Activated CD8-positive, alpha-beta memory T cell treated with anti-CD3 and anti-CD28 coated beads, Interleukin-2, amount 10 ng/mL, durations not matched to agents 7 days and 5 days (primary cell): ENCODE measurements around the gene KSR1. TPM values are rescaled to one million over a fixed set of nuclear protein-coding genes. Genes with fewer than 3 reads are reported as not detected.
"Not testable (repeated sequence)": the region's sequence is repeated elsewhere in the genome, so short reads cannot be mapped to it uniquely, and the experiment has no call there.

ENCODE experiments used
- ATAC-seq: fragments of 150-1000 bp; cut with Tn5 transposase; one replicate; pipeline ENCODE4 v1.10.0; 2021; ENCODE audit warnings: moderate library complexity
- CTCF ChIA-PET: fragments of 350-600 bp; sonication (Branson Sonifier 250); formaldehyde crosslinking; loops from one replicate; lab custom pipeline; 2021; ENCODE audit warnings: antibody characterized with exemption; lab: Charles Lee
- DNase-seq: peaks from one replicate; pipeline ENCODE4 v3.0.0-alpha.2; 2020
- H3K27ac Mint-ChIP-seq: one replicate; pipeline ENCODE4 v1.8.0; 2021; ENCODE audit warnings: mild to moderate bottlenecking, mixed read lengths
- H3K27me3 Mint-ChIP-seq: one replicate; pipeline ENCODE4 v1.8.0; 2021; ENCODE audit warnings: mixed read lengths
- H3K36me3 Mint-ChIP-seq: one replicate; pipeline ENCODE4 v1.8.0; 2021; ENCODE audit warnings: mild to moderate bottlenecking, mixed read lengths
- H3K4me1 Mint-ChIP-seq: one replicate; pipeline ENCODE4 v1.8.0; 2021; ENCODE audit warnings: mixed read lengths
- H3K4me3 Mint-ChIP-seq: one replicate; pipeline ENCODE4 v1.8.0; 2021; ENCODE audit warnings: mild to moderate bottlenecking, moderate library complexity, mixed read lengths
- H3K9me3 Mint-ChIP-seq: one replicate; pipeline ENCODE4 v1.8.0; 2022; ENCODE audit warnings: low read depth, mixed read lengths
- total RNA-seq, 2 experiments: library from RNA; stranded (reverse); gene quantifications; one replicate each; pipeline ENCODE4 v1.2.3, GENCODE V29; 2021

Gene KSR1
- total RNA-seq, 2 experiments from 2014 or later: 56.6 to 70.4 TPM

GRCh38 chr17:27631897-27632725, 175.9 kb downstream of the KSR1 start:
- Mint-ChIP-seq H3K36me3 (peaks cover 30% of the 10 kb centered on the region), H3K27ac (peak overlapping the region; percentile 94), H3K4me1 (peaks cover 70% of the 10 kb centered on the region), H3K27me3 (no peaks in the 10 kb centered on the region), H3K9me3 (no peaks in the 10 kb centered on the region), H3K4me3 (peak overlapping the region; percentile 93)
- CTCF ChIA-PET: interaction anchor here (0.6 to 4.8 kb wide), 13 partner anchors 9 to 395 kb away, joined by 3 to 32 read pairs (median 6); no protein-coding TSS in a partner anchor
- no peak for DNase-seq
- ATAC-seq: no peak

DNA sequence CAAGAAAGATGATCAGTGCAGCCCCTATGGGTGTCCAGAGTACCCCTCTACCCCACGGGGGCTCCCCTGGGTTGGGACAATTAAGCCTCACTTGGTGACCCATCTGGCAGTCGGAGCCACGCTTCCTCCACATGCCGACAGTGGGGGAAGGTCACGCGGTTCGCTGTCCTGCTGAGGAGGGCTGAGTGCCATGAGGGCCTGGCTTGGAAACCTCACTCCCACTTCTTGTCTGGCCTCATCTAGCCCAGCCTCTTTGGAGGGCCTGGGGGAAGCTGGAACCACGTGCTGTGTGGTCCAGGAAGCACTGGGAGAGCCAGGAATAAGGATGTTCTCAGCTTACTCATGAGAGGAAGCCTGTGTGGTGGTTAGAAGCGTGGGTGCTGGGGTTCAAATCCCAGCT, 176.5 kb downstream of the KSR1 start:
- Mint-ChIP-seq H3K36me3 (peaks cover 26% of the 10 kb centered on the region), H3K27ac (peak overlapping the region; percentile 94), H3K4me1 (peaks cover 66% of the 10 kb centered on the region), H3K4me3 (peak overlapping the region; percentile 93)
- not testable (repeated sequence) for ATAC-seq, DNase-seq, H3K27me3 Mint-ChIP-seq, H3K9me3 Mint-ChIP-seq
- CTCF ChIA-PET: interaction anchor here (0.7 to 4.8 kb wide), 12 partner anchors 9 to 33 kb away, joined by 3 to 32 read pairs (median 7); no protein-coding TSS in a partner anchor

DNA sequence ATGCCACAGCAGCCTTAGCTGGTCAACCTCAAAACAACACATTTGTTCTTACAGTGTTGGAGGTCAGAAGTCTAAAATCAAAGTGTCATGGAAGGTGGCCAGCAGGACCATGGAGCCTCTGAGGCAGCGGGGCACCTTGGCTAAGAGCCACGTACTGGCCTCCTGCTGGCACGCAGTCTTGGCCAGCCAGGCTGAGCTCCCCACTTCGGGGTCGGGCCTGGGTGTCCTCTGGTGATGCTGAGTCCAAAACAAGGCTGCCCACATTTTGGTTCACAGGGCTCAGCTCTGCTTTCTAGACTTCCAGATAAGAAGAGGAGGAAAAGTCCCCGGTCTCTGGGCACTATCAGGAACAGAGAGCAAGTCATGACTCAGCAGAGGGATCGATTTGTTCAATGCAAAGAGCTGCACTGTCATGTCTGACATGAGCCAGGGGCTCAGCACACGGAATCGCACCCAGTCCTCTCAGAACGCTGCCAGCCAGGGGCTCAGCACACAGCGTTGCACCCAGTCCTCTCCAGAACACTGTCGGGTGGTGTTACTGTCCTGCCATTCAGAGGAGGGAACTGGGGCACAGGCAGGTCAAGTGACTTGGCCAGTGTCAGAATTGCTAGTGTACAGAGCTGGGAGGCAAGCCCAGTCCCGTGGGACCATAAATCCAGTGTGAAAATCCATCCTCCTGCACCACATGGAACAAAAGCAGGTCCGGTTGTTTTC, 177.2 kb downstream of the KSR1 start:
- Mint-ChIP-seq H3K4me3 (peak overlapping the region; percentile 93), H3K9me3 (no peaks in the 10 kb centered on the region), H3K36me3 (peaks cover 26% of the 10 kb centered on the region), H3K27ac (peak overlapping the region; percentile 43), H3K27me3 (no peaks in the 10 kb centered on the region), H3K4me1 (peaks cover 59% of the 10 kb centered on the region)
- CTCF ChIA-PET: interaction anchor here (0.7 to 4.8 kb wide), 7 partner anchors 13 to 34 kb away, joined by 3 to 25 read pairs (median 8); no protein-coding TSS in a partner anchor
- no peak for ATAC-seq
- no peak for DNase-seq

- H3K36me3 Mint-ChIP-seq: peaks cover 28% of the 10 kb centered on the region
- H3K4me3 Mint-ChIP-seq: no peak overlapping the region
- H3K27me3 Mint-ChIP-seq: no peaks in the 10 kb centered on the region
- no peaks in the 10 kb centered on the region for H3K9me3 Mint-ChIP-seq
- peaks cover 55% of the 10 kb centered on the region for H3K4me1 Mint-ChIP-seq
- DNase-seq (no peak), ATAC-seq (no peak)
- CTCF ChIA-PET: interaction anchor here (1.1 to 4.8 kb wide), 4 partner anchors 17 to 34 kb away, joined by 3 to 25 read pairs (median 8); no protein-coding TSS in a partner anchor
- H3K27ac Mint-ChIP-seq: no peak overlapping the region
These were observed 177.7 kb downstream of the KSR1 start for GRCh38 chr17:27634026-27634335.

DNA sequence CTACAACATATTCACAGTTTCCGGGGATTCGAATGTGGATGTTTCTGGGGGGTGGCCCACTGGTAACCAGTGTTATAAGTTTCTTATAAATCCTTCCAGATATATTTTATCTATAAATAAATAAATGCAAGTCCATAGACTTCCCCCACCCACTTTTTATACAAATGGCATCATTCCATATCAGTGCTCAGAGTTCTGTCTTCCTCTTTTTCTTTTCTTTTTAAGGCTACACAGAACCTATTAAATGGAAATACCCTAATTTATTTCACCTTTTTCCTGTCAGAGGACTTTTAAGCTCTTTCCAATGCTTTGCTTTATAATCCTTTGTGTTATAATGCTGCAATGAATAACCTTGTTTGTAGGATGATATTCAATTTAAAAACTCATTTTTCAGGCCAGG, 178.5 kb downstream of the KSR1 start:
- H3K27ac Mint-ChIP-seq: peak overlapping the region; percentile 34
- CTCF ChIA-PET: interaction anchor here (0.6 to 1.1 kb wide), 3 partner anchors 23 to 300 kb away, joined by 3 read pairs; no protein-coding TSS in a partner anchor

GRCh38 chr17:27635275-27635823, 179.1 kb downstream of the KSR1 start:
- Mint-ChIP-seq H3K4me3 (no peak overlapping the region), H3K36me3 (peaks cover 32% of the 10 kb centered on the region), H3K4me1 (peaks cover 44% of the 10 kb centered on the region), H3K9me3 (no peaks in the 10 kb centered on the region), H3K27me3 (no peaks in the 10 kb centered on the region), H3K27ac (peak overlapping the region; percentile 34)
- ATAC-seq (no peak), DNase-seq (no peak)
- CTCF ChIA-PET: interaction anchor here (0.6 to 0.9 kb wide), 2 partner anchors 25 to 300 kb away, joined by 3 read pairs; no protein-coding TSS in a partner anchor

More for the DNA sequence above, 178.5 kb downstream of the KSR1 start:
- no peak for DNase-seq
- ATAC-seq: no peak
- H3K4me3 Mint-ChIP-seq: no peak overlapping the region
- peaks cover 28% of the 10 kb centered on the region for H3K36me3 Mint-ChIP-seq
- H3K4me1 Mint-ChIP-seq: peaks cover 50% of the 10 kb centered on the region
- H3K9me3 Mint-ChIP-seq: no peaks in the 10 kb centered on the region
- H3K27me3 Mint-ChIP-seq: no peaks in the 10 kb centered on the region

GRCh38 chr17:27636005-27636520, 179.8 kb downstream of the KSR1 start:
- CTCF ChIA-PET: interaction anchor here (1.1 kb wide), 1 partner anchor 26 kb away, joined by 3 read pairs; no protein-coding TSS in a partner anchor
- Mint-ChIP-seq H3K4me1 (peaks cover 38% of the 10 kb centered on the region), H3K36me3 (peaks cover 34% of the 10 kb centered on the region)
- ATAC-seq, H3K27me3 Mint-ChIP-seq, H3K9me3 Mint-ChIP-seq, H3K27ac Mint-ChIP-seq, DNase-seq, H3K4me3 Mint-ChIP-seq: not testable (repeated sequence)

GRCh38 chr17:27637818-27638217, 181.6 kb downstream of the KSR1 start:
- peaks cover 32% of the 10 kb centered on the region for H3K36me3 Mint-ChIP-seq
- not testable (repeated sequence) for ATAC-seq

DNA sequence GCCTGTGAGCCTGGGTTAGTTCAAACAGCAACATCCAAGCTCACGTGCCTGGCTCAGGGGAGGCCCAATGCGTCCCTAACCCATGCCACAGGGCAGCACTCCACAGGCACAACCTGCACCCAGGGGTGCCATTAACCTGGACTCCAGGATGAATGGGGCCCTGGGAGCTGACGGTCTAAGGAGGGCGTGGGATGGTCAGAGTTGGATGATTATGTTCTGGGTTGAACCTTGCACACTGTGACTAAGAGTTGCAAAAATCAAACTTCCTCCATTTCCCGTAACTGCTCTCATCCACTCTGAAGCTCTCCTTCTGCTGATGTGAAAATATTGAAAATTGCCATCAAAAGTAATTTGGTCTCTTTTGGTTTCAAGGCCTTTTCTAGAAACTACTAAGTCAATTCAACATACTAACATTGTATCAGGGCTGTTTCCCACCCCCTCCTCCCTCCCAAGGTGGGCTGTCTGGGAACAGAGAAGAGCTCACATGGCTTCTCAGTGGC, 182.2 kb downstream of the KSR1 start:
- ATAC-seq, H3K4me3 Mint-ChIP-seq, H3K27me3 Mint-ChIP-seq, H3K9me3 Mint-ChIP-seq, H3K27ac Mint-ChIP-seq, DNase-seq: not testable (repeated sequence)
- CTCF ChIA-PET: interaction anchor here (4.0 kb wide), 1 partner anchor 13 kb away, joined by 12 read pairs; no protein-coding TSS in a partner anchor
- peaks cover 23% of the 10 kb centered on the region for H3K4me1 Mint-ChIP-seq
- peaks cover 32% of the 10 kb centered on the region for H3K36me3 Mint-ChIP-seq

More at GRCh38 chr17:27637818-27638217, 181.6 kb downstream of the KSR1 start:
- CTCF ChIA-PET: interaction anchor here (4.0 kb wide), 1 partner anchor 14 kb away, joined by 12 read pairs; no protein-coding TSS in a partner anchor
- not testable (repeated sequence) for H3K4me3 Mint-ChIP-seq, DNase-seq, H3K9me3 Mint-ChIP-seq, H3K27ac Mint-ChIP-seq, H3K27me3 Mint-ChIP-seq
- peaks cover 29% of the 10 kb centered on the region for H3K4me1 Mint-ChIP-seq

- Mint-ChIP-seq H3K36me3 (peaks cover 26% of the 10 kb centered on the region), H3K4me1 (peaks cover 4% of the 10 kb centered on the region), H3K9me3 (no peaks in the 10 kb centered on the region), H3K27ac (no peak overlapping the region), H3K27me3 (no peaks in the 10 kb centered on the region), H3K4me3 (no peak overlapping the region)
- CTCF ChIA-PET: interaction anchor here (1.1 to 4.0 kb wide), 5 partner anchors 9 to 38 kb away, joined by 3 to 12 read pairs (median 6); no protein-coding TSS in a partner anchor
- DNase-seq (no peak), ATAC-seq (no peak)
These were observed 184.5 kb downstream of the KSR1 start for GRCh38 chr17:27640790-27641189.

DNA sequence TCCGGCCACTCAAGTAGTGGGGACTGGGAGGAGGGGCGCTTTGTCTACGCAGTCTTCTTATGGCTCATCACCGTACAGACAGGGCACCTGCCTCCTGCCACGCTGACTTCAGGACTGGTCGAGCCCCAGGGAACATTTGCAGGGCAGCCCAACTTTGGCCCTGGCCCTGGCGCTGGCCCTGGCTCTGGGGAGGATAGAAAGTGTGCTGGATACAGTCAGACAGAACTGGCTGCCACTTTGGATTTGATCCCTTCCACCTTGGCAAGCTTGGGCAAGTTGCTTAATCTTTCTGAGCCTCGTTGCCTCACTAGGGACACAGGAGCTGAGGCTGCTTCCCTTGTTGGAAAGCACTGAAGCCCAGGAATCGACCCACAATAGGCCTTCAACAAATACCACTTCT, 188.3 kb downstream of the KSR1 start:
- CTCF ChIA-PET: interaction anchor here (0.8 to 2.6 kb wide), 5 partner anchors 10 to 295 kb away, joined by 3 to 7 read pairs (median 3); no protein-coding TSS in a partner anchor
- Mint-ChIP-seq H3K27me3 (no peaks in the 10 kb centered on the region), H3K4me3 (no peak overlapping the region), H3K27ac (no peak overlapping the region), H3K4me1 (no peaks in the 10 kb centered on the region), H3K9me3 (no peaks in the 10 kb centered on the region), H3K36me3 (peaks cover 30% of the 10 kb centered on the region)
- no peak for DNase-seq
- no peak for ATAC-seq

GRCh38 chr17:27645621-27646020, 189.4 kb downstream of the KSR1 start:
- CTCF ChIA-PET: interaction anchor here (1.4 to 2.6 kb wide), 4 partner anchors 9 to 296 kb away, joined by 3 to 7 read pairs (median 4); no protein-coding TSS in a partner anchor
- H3K27me3 Mint-ChIP-seq: not testable (repeated sequence)
- H3K36me3 Mint-ChIP-seq: peaks cover 24% of the 10 kb centered on the region

More at GRCh38 chr17:27645621-27646020, 189.4 kb downstream of the KSR1 start:
- H3K4me3 Mint-ChIP-seq, DNase-seq, H3K9me3 Mint-ChIP-seq, H3K4me1 Mint-ChIP-seq, H3K27ac Mint-ChIP-seq: not testable (repeated sequence)
- ATAC-seq: peak; percentile 66
